ENCODE measurements around the gene STX5. TPM values are rescaled to one million over a fixed set of nuclear protein-coding genes. Genes with fewer than 3 reads are reported as not detected.

Gene STX5
- total and polyA plus RNA-seq, 9 of the 15 experiments (the other 6 are each of a cell fraction or from before 2014, with no cell fraction given): 2.8 to 28.6 (median 23.7) TPM

DNA sequence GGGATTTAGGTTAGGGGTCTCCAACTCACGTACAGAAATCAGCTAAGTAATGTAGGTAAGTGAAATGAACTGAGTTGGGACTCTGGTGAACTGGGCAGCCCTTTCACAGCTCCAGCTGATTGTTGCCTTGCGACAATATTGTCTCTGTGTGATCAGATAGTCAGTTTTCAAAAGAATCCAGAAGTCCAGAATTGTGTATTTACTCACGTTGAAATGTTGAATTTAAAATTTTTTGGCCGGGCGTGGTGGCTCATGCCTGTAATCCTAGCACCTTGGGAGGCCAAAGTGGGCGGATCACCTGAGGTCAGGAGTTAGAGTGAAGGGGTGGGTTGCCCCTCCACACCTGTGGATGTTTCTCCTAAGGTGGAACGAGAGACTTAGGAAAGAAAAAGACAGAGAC, 26.4 kb upstream of the STX5 start:
- ATAC-seq: no peak
- peak overlapping the region; percentile 99 for H3K4me2 ChIP-seq (ENCODE audit: insufficient read depth, low read length)
- TF ChIP-seq ETV5 (CRISPR knock-in tag; IDR thresholded peaks at IDR 0.05; ENCODE audit: low read depth) (no peak), SOX6 (IDR thresholded peaks at IDR 0.05) (no peak), RFX1 (IDR thresholded peaks at IDR 0.05) (peak; percentile 49; the same call in 1 of the 2 replicates), HDAC1 (IDR thresholded peaks at IDR 0.05) (0 out of 4 replicates have a peak, but pooled peaks of 1 of the 2 experiments have one; percentile 28), SIN3A (IDR thresholded peaks at IDR 0.05; ENCODE audit: borderline replicate concordance in 2 of 2, control insufficient read depth in 1 of 2, low read depth in 2 of 2, low read length in 2 of 2) (peak; percentile 46 to 77; a peak in 2 of 4 replicates), XRCC3 (IDR thresholded peaks at IDR 0.05) (no peak)
- TF ChIP-seq, protein P1, sequence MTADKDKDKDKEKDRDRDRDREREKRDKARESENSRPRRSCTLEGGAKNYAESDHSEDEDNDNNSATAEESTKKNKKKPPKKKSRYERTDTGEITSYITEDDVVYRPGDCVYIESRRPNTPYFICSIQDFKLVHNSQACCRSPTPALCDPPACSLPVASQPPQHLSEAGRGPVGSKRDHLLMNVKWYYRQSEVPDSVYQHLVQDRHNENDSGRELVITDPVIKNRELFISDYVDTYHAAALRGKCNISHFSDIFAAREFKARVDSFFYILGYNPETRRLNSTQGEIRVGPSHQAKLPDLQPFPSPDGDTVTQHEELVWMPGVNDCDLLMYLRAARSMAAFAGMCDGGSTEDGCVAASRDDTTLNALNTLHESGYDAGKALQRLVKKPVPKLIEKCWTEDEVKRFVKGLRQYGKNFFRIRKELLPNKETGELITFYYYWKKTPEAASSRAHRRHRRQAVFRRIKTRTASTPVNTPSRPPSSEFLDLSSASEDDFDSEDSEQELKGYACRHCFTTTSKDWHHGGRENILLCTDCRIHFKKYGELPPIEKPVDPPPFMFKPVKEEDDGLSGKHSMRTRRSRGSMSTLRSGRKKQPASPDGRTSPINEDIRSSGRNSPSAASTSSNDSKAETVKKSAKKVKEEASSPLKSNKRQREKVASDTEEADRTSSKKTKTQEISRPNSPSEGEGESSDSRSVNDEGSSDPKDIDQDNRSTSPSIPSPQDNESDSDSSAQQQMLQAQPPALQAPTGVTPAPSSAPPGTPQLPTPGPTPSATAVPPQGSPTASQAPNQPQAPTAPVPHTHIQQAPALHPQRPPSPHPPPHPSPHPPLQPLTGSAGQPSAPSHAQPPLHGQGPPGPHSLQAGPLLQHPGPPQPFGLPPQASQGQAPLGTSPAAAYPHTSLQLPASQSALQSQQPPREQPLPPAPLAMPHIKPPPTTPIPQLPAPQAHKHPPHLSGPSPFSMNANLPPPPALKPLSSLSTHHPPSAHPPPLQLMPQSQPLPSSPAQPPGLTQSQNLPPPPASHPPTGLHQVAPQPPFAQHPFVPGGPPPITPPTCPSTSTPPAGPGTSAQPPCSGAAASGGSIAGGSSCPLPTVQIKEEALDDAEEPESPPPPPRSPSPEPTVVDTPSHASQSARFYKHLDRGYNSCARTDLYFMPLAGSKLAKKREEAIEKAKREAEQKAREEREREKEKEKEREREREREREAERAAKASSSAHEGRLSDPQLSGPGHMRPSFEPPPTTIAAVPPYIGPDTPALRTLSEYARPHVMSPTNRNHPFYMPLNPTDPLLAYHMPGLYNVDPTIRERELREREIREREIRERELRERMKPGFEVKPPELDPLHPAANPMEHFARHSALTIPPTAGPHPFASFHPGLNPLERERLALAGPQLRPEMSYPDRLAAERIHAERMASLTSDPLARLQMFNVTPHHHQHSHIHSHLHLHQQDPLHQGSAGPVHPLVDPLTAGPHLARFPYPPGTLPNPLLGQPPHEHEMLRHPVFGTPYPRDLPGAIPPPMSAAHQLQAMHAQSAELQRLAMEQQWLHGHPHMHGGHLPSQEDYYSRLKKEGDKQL (CRISPR knock-in tag; IDR thresholded peaks at IDR 0.05; ENCODE audit: borderline replicate concordance): no peak
- TF ChIP-seq, protein P2, sequence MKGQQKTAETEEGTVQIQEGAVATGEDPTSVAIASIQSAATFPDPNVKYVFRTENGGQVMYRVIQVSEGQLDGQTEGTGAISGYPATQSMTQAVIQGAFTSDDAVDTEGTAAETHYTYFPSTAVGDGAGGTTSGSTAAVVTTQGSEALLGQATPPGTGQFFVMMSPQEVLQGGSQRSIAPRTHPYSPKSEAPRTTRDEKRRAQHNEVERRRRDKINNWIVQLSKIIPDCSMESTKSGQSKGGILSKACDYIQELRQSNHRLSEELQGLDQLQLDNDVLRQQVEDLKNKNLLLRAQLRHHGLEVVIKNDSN (CRISPR knock-in tag; IDR thresholded peaks at IDR 0.05): 0 out of 2 replicates have a peak, but pooled peaks have one; percentile 18
- TF ChIP-seq, protein P3, sequence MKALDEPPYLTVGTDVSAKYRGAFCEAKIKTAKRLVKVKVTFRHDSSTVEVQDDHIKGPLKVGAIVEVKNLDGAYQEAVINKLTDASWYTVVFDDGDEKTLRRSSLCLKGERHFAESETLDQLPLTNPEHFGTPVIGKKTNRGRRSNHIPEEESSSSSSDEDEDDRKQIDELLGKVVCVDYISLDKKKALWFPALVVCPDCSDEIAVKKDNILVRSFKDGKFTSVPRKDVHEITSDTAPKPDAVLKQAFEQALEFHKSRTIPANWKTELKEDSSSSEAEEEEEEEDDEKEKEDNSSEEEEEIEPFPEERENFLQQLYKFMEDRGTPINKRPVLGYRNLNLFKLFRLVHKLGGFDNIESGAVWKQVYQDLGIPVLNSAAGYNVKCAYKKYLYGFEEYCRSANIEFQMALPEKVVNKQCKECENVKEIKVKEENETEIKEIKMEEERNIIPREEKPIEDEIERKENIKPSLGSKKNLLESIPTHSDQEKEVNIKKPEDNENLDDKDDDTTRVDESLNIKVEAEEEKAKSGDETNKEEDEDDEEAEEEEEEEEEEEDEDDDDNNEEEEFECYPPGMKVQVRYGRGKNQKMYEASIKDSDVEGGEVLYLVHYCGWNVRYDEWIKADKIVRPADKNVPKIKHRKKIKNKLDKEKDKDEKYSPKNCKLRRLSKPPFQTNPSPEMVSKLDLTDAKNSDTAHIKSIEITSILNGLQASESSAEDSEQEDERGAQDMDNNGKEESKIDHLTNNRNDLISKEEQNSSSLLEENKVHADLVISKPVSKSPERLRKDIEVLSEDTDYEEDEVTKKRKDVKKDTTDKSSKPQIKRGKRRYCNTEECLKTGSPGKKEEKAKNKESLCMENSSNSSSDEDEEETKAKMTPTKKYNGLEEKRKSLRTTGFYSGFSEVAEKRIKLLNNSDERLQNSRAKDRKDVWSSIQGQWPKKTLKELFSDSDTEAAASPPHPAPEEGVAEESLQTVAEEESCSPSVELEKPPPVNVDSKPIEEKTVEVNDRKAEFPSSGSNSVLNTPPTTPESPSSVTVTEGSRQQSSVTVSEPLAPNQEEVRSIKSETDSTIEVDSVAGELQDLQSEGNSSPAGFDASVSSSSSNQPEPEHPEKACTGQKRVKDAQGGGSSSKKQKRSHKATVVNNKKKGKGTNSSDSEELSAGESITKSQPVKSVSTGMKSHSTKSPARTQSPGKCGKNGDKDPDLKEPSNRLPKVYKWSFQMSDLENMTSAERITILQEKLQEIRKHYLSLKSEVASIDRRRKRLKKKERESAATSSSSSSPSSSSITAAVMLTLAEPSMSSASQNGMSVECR (CRISPR knock-in tag; IDR thresholded peaks at IDR 0.05): 0 out of 2 replicates have a peak, but pooled peaks have one; percentile 29
- no peak overlapping the region for H2AFZ ChIP-seq (ENCODE audit: low read depth, low read length)
- no peak for FAIRE-seq
- 2% methylated on average over 7 of the region's 7 CpGs for WGBS (ENCODE audit: insufficient coverage, low coverage, missing lambda C conversion rate)
- no peaks in the 10 kb centered on the region for H3K9me3 ChIP-seq (replicated peaks; ENCODE audit: control insufficient read depth, insufficient read depth, low read depth, low read length)
- DNase-seq (ENCODE audit: extremely low read depth in 1 of 4, low spot score in 3 of 4): peak in 1 of 4 experiments; percentile 44
- H3K36me3 ChIP-seq (ENCODE audit: control insufficient read depth, insufficient read depth, low read length): peaks cover 54% of the 10 kb centered on the region
- peaks cover 99% of the 10 kb centered on the region for H3K79me2 ChIP-seq (ENCODE audit: control insufficient read depth, insufficient read depth, low read length)
- peaks cover 26% of the 10 kb centered on the region in 2 experiments; a peak in 4 of 5 replicates for H3K4me1 ChIP-seq (replicated peaks in 1 of 2; ENCODE audit: control insufficient read depth in 2 of 2, insufficient read depth in 2 of 2, low read length in 2 of 2)
- peak overlapping the region; percentile 29 to 96; a peak in 3 of 4 replicates for H3K9ac ChIP-seq (ENCODE audit: insufficient read depth in 1 of 2, low read depth in 2 of 2, low read length in 2 of 2)
- H3K27ac ChIP-seq (ENCODE audit: extremely low read depth, low read depth, low read length): peak overlapping the region; percentile 99
- ChIA-PET CTCF (ENCODE audit: low intra/inter-chr PET ratio) (no interaction called here), POLR2A (interaction anchor here (0.6 to 10.0 kb wide), 11 partner anchors 8 to 193 kb away, joined by 3 to 403 read pairs (median 3); partner anchors contain the start of genes C11orf98, CSKMT, HNRNPUL2 and SLC3A2)
- no peaks in the 10 kb centered on the region for H3K27me3 ChIP-seq (ENCODE audit: control insufficient read depth in 2 of 2, insufficient read depth in 2 of 2, low read length in 2 of 2)
- intact Hi-C loops (cut with micrococcal nuclease): loop anchor here (5.0 kb wide), 1 partner anchor 461 kb away; no protein-coding TSS in a partner anchor
- BruUV-seq (replicated peaks): no TSS peak
- H4K20me1 ChIP-seq (replicated peaks; ENCODE audit: control insufficient read depth, insufficient read depth, low read length): peaks cover 23% of the 10 kb centered on the region
- in situ Hi-C loops (cut with MboI): loop anchor here (25.0 kb wide), 1 partner anchor 471 kb away; no protein-coding TSS in a partner anchor
- peak overlapping the region; percentile 74 for H3K4me3 ChIP-seq
- H3K9me1 ChIP-seq (ENCODE audit: control insufficient read depth, insufficient read depth, low read length): no peaks in the 10 kb centered on the region

Measured in K562 (cell line).